Measurements from ENCODE around the gene SLC17A8. TPM values are rescaled to one million over a fixed set of nuclear protein-coding genes. Genes with fewer than 3 reads are reported as not detected.

SLC17A8 gene
- total and polyA plus RNA-seq, 2 donors from 2014 or later = 0.09 to 0.16 TPM

DNA sequence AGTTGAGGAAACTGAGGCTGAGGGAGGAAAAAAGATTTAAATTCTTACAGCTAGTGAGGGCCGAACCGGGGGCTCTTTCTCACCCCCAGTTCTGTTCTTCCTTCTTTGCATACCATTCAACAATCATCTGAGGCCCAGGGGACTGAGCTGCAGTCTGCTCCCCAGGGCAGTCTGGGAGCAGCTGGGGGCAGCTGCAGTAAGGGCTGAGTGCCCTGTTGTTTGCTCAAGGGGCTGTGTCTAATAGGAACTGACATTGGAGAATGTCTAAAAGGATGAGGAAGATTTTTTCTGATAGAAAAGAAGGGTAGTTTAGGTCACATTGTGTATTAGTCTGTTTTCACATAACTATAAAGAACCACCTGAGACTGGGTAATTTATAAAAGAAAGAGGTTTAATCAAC, 42.2 kb downstream of the SLC17A8 start:
- no peak overlapping the region for H3K4me3 ChIP-seq (ENCODE audit: low read length in 3 of 3)
- FAIRE-seq (no peak), DNase-seq (no peak)
- H3K27ac ChIP-seq (ENCODE audit: low read depth in 2 of 2, low read length in 2 of 2) = no peak overlapping the region
- no peak for TF ChIP-seq CTCF (IDR thresholded peaks at IDR 0.05; ENCODE audit: borderline replicate concordance, extremely low read depth, insufficient read depth)
- intact Hi-C loops (cut with DNase I) = no loop called here
- no peaks in the 10 kb centered on the region for H3K4me1 ChIP-seq (ENCODE audit: control insufficient read depth in 2 of 3, insufficient read depth in 2 of 3, low read depth in 1 of 3, low read length in 3 of 3)
- H3K9ac ChIP-seq (ENCODE audit: low read length in 3 of 3) = no peak overlapping the region
- H3K9me3 ChIP-seq (ENCODE audit: control insufficient read depth in 2 of 3, insufficient read depth in 1 of 3, low read length in 3 of 3) = no peaks in the 10 kb centered on the region
- no peaks in the 10 kb centered on the region for H3K36me3 ChIP-seq (ENCODE audit: control insufficient read depth in 2 of 3, insufficient read depth in 3 of 3, low read length in 3 of 3)
- no peaks in the 10 kb centered on the region for H3K27me3 ChIP-seq (ENCODE audit: control insufficient read depth, insufficient read depth, low read length)

DNA sequence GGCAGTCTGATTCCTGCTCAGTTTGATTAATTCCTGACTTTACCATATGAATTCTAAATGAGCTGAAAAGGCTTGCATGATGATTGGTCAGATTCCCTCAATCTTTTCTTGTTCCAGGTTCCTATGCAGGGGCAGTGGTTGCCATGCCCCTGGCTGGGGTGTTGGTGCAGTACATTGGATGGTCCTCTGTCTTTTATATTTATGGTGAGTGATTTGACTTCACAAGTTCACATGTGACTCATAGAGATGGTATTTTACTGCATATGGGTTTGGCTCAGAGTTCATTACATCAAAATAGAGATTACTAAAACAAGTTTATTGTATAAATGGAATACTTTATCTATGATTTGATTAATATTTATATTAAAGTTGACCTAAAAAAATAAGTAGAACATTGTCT, 44.8 kb downstream of the SLC17A8 start:
- Histone ChIP-seq H3K27me3 (ENCODE audit: control insufficient read depth, insufficient read depth, low read length) (no peaks in the 10 kb centered on the region), H3K27ac (ENCODE audit: low read depth in 2 of 2, low read length in 2 of 2) (no peak overlapping the region), H3K4me3 (ENCODE audit: low read length in 3 of 3) (no peak overlapping the region), H3K4me1 (ENCODE audit: control insufficient read depth in 2 of 3, insufficient read depth in 2 of 3, low read depth in 1 of 3, low read length in 3 of 3) (no peaks in the 10 kb centered on the region), H3K36me3 (ENCODE audit: control insufficient read depth in 2 of 3, insufficient read depth in 3 of 3, low read length in 3 of 3) (no peaks in the 10 kb centered on the region), H3K9me3 (ENCODE audit: control insufficient read depth in 2 of 3, insufficient read depth in 1 of 3, low read length in 3 of 3) (no peaks in the 10 kb centered on the region), H3K9ac (ENCODE audit: low read length in 3 of 3) (no peak overlapping the region)
- FAIRE-seq (no peak), DNase-seq (no peak)
- intact Hi-C loops (cut with DNase I) = no loop called here
- TF ChIP-seq CTCF (IDR thresholded peaks at IDR 0.05; ENCODE audit: borderline replicate concordance, extremely low read depth, insufficient read depth) = no peak

GRCh38 chr12:100402763-100403162, 45.9 kb downstream of the SLC17A8 start:
- Histone ChIP-seq H3K36me3 (ENCODE audit: control insufficient read depth in 2 of 3, insufficient read depth in 3 of 3, low read length in 3 of 3) (no peaks in the 10 kb centered on the region), H3K4me1 (ENCODE audit: control insufficient read depth in 2 of 3, insufficient read depth in 2 of 3, low read depth in 1 of 3, low read length in 3 of 3) (no peaks in the 10 kb centered on the region), H3K4me3 (ENCODE audit: low read length in 3 of 3) (no peak overlapping the region), H3K9ac (ENCODE audit: low read length in 3 of 3) (no peak overlapping the region), H3K9me3 (ENCODE audit: control insufficient read depth in 2 of 3, insufficient read depth in 1 of 3, low read length in 3 of 3) (no peaks in the 10 kb centered on the region), H3K27ac (ENCODE audit: low read depth in 2 of 2, low read length in 2 of 2) (no peak overlapping the region), H3K27me3 (ENCODE audit: control insufficient read depth, insufficient read depth, low read length) (no peaks in the 10 kb centered on the region)
- TF ChIP-seq CTCF (IDR thresholded peaks at IDR 0.05; ENCODE audit: borderline replicate concordance, extremely low read depth, insufficient read depth) = no peak
- FAIRE-seq (no peak), DNase-seq (no peak)
- intact Hi-C loops (cut with DNase I) = no loop called here

GRCh38 chr12:100403446-100403845, 46.6 kb downstream of the SLC17A8 start:
- intact Hi-C loops (cut with DNase I) = no loop called here
- Histone ChIP-seq H3K36me3 (ENCODE audit: control insufficient read depth in 2 of 3, insufficient read depth in 3 of 3, low read length in 3 of 3) (no peaks in the 10 kb centered on the region), H3K9me3 (ENCODE audit: control insufficient read depth in 2 of 3, insufficient read depth in 1 of 3, low read length in 3 of 3) (no peaks in the 10 kb centered on the region), H3K4me3 (ENCODE audit: low read length in 3 of 3) (no peak overlapping the region), H3K27ac (ENCODE audit: low read depth in 2 of 2, low read length in 2 of 2) (no peak overlapping the region), H3K9ac (ENCODE audit: low read length in 3 of 3) (no peak overlapping the region), H3K4me1 (ENCODE audit: control insufficient read depth in 2 of 3, insufficient read depth in 2 of 3, low read depth in 1 of 3, low read length in 3 of 3) (no peaks in the 10 kb centered on the region), H3K27me3 (ENCODE audit: control insufficient read depth, insufficient read depth, low read length) (no peaks in the 10 kb centered on the region)
- no peak for DNase-seq
- FAIRE-seq = no peak
- no peak for TF ChIP-seq CTCF (IDR thresholded peaks at IDR 0.05; ENCODE audit: borderline replicate concordance, extremely low read depth, insufficient read depth)
